ENCODE data around the gene LCT. TPM values are rescaled to one million over a fixed set of nuclear protein-coding genes. Genes with fewer than 3 reads are reported as not detected.

LCT gene
- total and polyA plus RNA-seq, 2 of the 4 experiments (the other 2 are of a cell fraction): under 0.01 TPM; not detected in 1

- Histone ChIP-seq H2BK120ac (ENCODE audit: low read depth, low read length) (no peak overlapping the region), H3K36me3 (ENCODE audit: control insufficient read depth, insufficient read depth, low read length) (no peaks in the 10 kb centered on the region), H2BK15ac (ENCODE audit: low read depth, low read length) (no peak overlapping the region), H2BK20ac (ENCODE audit: low read depth, low read length) (no peak overlapping the region), H4K5ac (ENCODE audit: low read depth, low read length) (no peak overlapping the region), H3K18ac (ENCODE audit: low read depth, low read length) (no peak overlapping the region), H3K56ac (ENCODE audit: extremely low read depth, insufficient read depth, low read length) (no peak overlapping the region), H4K20me1 (ENCODE audit: insufficient read depth, low read length) (no peaks in the 10 kb centered on the region), H2BK5ac (ENCODE audit: low read depth, low read length, poor library complexity, severe bottlenecking) (no peak overlapping the region), H3K27ac (ENCODE audit: insufficient read depth, low read length) (no peak overlapping the region), H4K91ac (ENCODE audit: insufficient read depth, low read depth, low read length) (no peak overlapping the region), H3K23ac (ENCODE audit: low read depth, low read length) (no peak overlapping the region), H3K4me2 (ENCODE audit: low read depth, low read length) (no peak overlapping the region), H3K9ac (ENCODE audit: low read depth, low read length) (no peak overlapping the region), H3K9me3 (ENCODE audit: control insufficient read depth, insufficient read depth, low read length) (peaks cover 5% of the 10 kb centered on the region), H3K79me1 (ENCODE audit: low read depth in 1 of 2, low read length in 2 of 2) (no peaks in the 10 kb centered on the region), H3K4me3 (ENCODE audit: insufficient read depth, low read depth, low read length) (no peak overlapping the region), H2AFZ (replicated peaks; ENCODE audit: low read length, poor library complexity) (no peak overlapping the region), H3K4ac (ENCODE audit: low read depth, low read length) (no peak overlapping the region), H2AK9ac (replicated peaks; ENCODE audit: low read depth, low read length, poor library complexity) (no peak overlapping the region), H3K14ac (replicated peaks; ENCODE audit: low read depth, low read length) (no peak overlapping the region), H3K4me1 (ENCODE audit: control insufficient read depth, insufficient read depth, low read length) (peaks cover 4% of the 10 kb centered on the region; the same call in 1 of the 2 replicates), H2AK5ac (ENCODE audit: low read depth, low read length) (no peak overlapping the region), H3K9me1 (ENCODE audit: insufficient read depth, low read length) (no peaks in the 10 kb centered on the region), H3K27me3 (ENCODE audit: control insufficient read depth, insufficient read depth, low read length) (peaks cover 4% of the 10 kb centered on the region; the same call in 1 of the 2 replicates), H4K8ac (ENCODE audit: low read depth in 2 of 2, low read length in 2 of 2) (no peak overlapping the region)
- no CpG with 5 or more reads among the region's 1 CpG for WGBS, 2 experiments (ENCODE audit: extremely low coverage in 2 of 2, insufficient read length in 1 of 2)
- CTCF ChIA-PET: interaction anchor here (0.7 kb wide), 1 partner anchor 25 kb away, joined by 3 read pairs; no protein-coding TSS in a partner anchor
- BruUV-seq (replicated peaks): no TSS peak
- dilution Hi-C loops (cut with HindIII; ENCODE audit: low sequenced_read_pairs, unreplicated experiment): no loop called here
- DNase-seq (no peak), ATAC-seq (ENCODE audit: low read depth) (no peak)
- in situ Hi-C loops (cut with MboI; ENCODE audit: low sequenced_read_pairs): no loop called here
- TF ChIP-seq POLR2A (IDR thresholded peaks at IDR 0.05; ENCODE audit: low read depth, low read length): no peak
- no peak for TF ChIP-seq SMC3 (IDR thresholded peaks at IDR 0.05; ENCODE audit: low read depth, low read length)
- TF ChIP-seq CTCF (conservative IDR thresholded peaks at IDR 0.05; ENCODE audit: low read depth, low read length): no peak
- no peak for TF ChIP-seq RCOR1 (IDR thresholded peaks at IDR 0.05; ENCODE audit: insufficient replicate concordance, low read length)
- TF ChIP-seq MXI1 (IDR thresholded peaks at IDR 0.05; ENCODE audit: borderline replicate concordance, low read depth, low read length): no peak
- no peak for TF ChIP-seq RAD21 (IDR thresholded peaks at IDR 0.05; ENCODE audit: low read length)
- no peak for TF ChIP-seq RFX5 (IDR thresholded peaks at IDR 0.05; ENCODE audit: low read depth, low read length)
- TF ChIP-seq NFE2L2 (IDR thresholded peaks at IDR 0.05; ENCODE audit: low read depth, low read length): no peak
- POLR2A ChIA-PET (ENCODE audit: unreplicated experiment): no interaction called here
- intact Hi-C loops (cut with micrococcal nuclease): no loop called here
Measured at GRCh38 chr2:135822855-135823254, 14.1 kb downstream of the LCT start.

Data from IMR-90 (cell line).